HG03135 (cell line): ENCODE measurements around the gene ISG15.
"Not testable (repeated sequence)": the region's sequence is repeated elsewhere in the genome, so short reads cannot be mapped to it uniquely, and the experiment has no call there.

ENCODE experiments used
- ATAC-seq: cut with Tn5 transposase; IDR thresholded peaks from one replicate; pipeline ENCODE4 v1.9.1; 2021; ENCODE audit warnings: mild to moderate bottlenecking, moderate library complexity; ENCODE audit not compliant: unreplicated experiment

Gene ISG15

GRCh38 chr1:1055841-1056736 is 42.8 kb downstream of the ISG15 start:
- ATAC-seq: no peak

- not testable (repeated sequence) for ATAC-seq
Observed at GRCh38 chr1:1057769-1058087, 44.4 kb downstream of the ISG15 start.

- ATAC-seq: no peak
Observed at GRCh38 chr1:1058088-1058905, 45.0 kb downstream of the ISG15 start.

- peak; percentile 29 for ATAC-seq
Observed at GRCh38 chr1:1058921-1059493, 45.7 kb downstream of the ISG15 start.

GRCh38 chr1:1059494-1060280 is 46.4 kb downstream of the ISG15 start:
- ATAC-seq: peak; percentile 61

GRCh38 chr1:1060281-1061000 is 47.1 kb downstream of the ISG15 start:
- ATAC-seq: no peak

GRCh38 chr1:1061682-1062345 is 48.5 kb downstream of the ISG15 start:
- no peak for ATAC-seq

GRCh38 chr1:1062348-1063163 is 49.3 kb downstream of the ISG15 start:
- ATAC-seq: no peak

GRCh38 chr1:1063261-1063944 is 50.1 kb downstream of the ISG15 start:
- no peak for ATAC-seq
